NOMO-1 treated with DMSO at 0.1 percent for 48 hours (cell line): ENCODE data around the gene AMMECR1.
A peak's percentile ranks its signal among the peaks of the same experiment; 100 is the strongest.
"Not testable (repeated sequence)": the region's sequence is repeated elsewhere in the genome, so short reads cannot be mapped to it uniquely, and the experiment has no call there.

ENCODE experiments used
- DNase-seq: peaks from one replicate; lab custom pipeline; 2025; ENCODE audit not compliant: unreplicated experiment; lab: John Stamatoyannopoulos, UW

AMMECR1 gene

GRCh38 chrX:110173192-110174175, 144.4 kb downstream of the AMMECR1 start:
- no peak for DNase-seq

GRCh38 chrX:110172215-110172614, 145.7 kb downstream of the AMMECR1 start:
- DNase-seq = peak; percentile 86

- DNase-seq = no peak
These were observed 146.4 kb downstream of the AMMECR1 start for GRCh38 chrX:110171442-110171841.

- DNase-seq = no peak
These were observed 147.9 kb downstream of the AMMECR1 start for GRCh38 chrX:110170029-110170428.

- no peak for DNase-seq
These were observed 149.3 kb downstream of the AMMECR1 start for GRCh38 chrX:110168585-110168984.

GRCh38 chrX:110167952-110168451, 149.9 kb downstream of the AMMECR1 start:
- DNase-seq = no peak

GRCh38 chrX:110163488-110163887, 154.4 kb downstream of the AMMECR1 start:
- DNase-seq = no peak

GRCh38 chrX:110162867-110163266, 155.0 kb downstream of the AMMECR1 start:
- no peak for DNase-seq

GRCh38 chrX:110162131-110162530, 155.8 kb downstream of the AMMECR1 start:
- no peak for DNase-seq

- DNase-seq = no peak
These were observed 156.6 kb downstream of the AMMECR1 start for GRCh38 chrX:110161361-110161686.

GRCh38 chrX:110159865-110160264, 158.0 kb downstream of the AMMECR1 start:
- no peak for DNase-seq

GRCh38 chrX:110159235-110159634, 158.7 kb downstream of the AMMECR1 start:
- peak; percentile 34 for DNase-seq

GRCh38 chrX:110157444-110157843, 160.4 kb downstream of the AMMECR1 start:
- no peak for DNase-seq

- no peak for DNase-seq
These were observed 161.6 kb downstream of the AMMECR1 start for GRCh38 chrX:110156167-110156754.

- no peak for DNase-seq
These were observed 162.1 kb downstream of the AMMECR1 start for GRCh38 chrX:110155759-110156158.

- not testable (repeated sequence) for DNase-seq
These were observed 163.6 kb downstream of the AMMECR1 start for GRCh38 chrX:110154328-110154727.

GRCh38 chrX:110153896-110154295, 164.0 kb downstream of the AMMECR1 start:
- no peak for DNase-seq

GRCh38 chrX:110153244-110153643, 164.6 kb downstream of the AMMECR1 start:
- DNase-seq = no peak

- peak; percentile 50 for DNase-seq
These were observed 171.4 kb downstream of the AMMECR1 start for GRCh38 chrX:110146521-110146920.

- peak; percentile 30 for DNase-seq
These were observed 172.0 kb downstream of the AMMECR1 start for GRCh38 chrX:110145854-110146253.

- DNase-seq = no peak
These were observed 172.6 kb downstream of the AMMECR1 start for GRCh38 chrX:110145311-110145710.
